Subcutaneous adipose tissue (tissue), 4 donors: Measurements from ENCODE around the gene PAF1. TPM values are rescaled to one million over a fixed set of nuclear protein-coding genes. Genes with fewer than 3 reads are reported as not detected.

Experiments used
- total RNA-seq, 4 donors: library from RNA; depleted of rRNA; stranded (reverse); fragments of >200 nt; gene quantifications; one replicate each; pipeline ENCODE4 v1.1.0, GENCODE V29; 2016
- TF ChIP-seq, protein P1 (sequence below): fragments of 450-650 bp; IDR thresholded peaks from one replicate; pipeline ENCODE4 v1.5.1; 2016; ENCODE audit warnings: low read depth, mild to moderate bottlenecking, control low read depth, antibody characterized with exemption, moderate library complexity

PAF1 gene
- total RNA-seq, 4 donors from 2014 or later = 24.3 to 32.4 (median 30.2) TPM

DNA sequence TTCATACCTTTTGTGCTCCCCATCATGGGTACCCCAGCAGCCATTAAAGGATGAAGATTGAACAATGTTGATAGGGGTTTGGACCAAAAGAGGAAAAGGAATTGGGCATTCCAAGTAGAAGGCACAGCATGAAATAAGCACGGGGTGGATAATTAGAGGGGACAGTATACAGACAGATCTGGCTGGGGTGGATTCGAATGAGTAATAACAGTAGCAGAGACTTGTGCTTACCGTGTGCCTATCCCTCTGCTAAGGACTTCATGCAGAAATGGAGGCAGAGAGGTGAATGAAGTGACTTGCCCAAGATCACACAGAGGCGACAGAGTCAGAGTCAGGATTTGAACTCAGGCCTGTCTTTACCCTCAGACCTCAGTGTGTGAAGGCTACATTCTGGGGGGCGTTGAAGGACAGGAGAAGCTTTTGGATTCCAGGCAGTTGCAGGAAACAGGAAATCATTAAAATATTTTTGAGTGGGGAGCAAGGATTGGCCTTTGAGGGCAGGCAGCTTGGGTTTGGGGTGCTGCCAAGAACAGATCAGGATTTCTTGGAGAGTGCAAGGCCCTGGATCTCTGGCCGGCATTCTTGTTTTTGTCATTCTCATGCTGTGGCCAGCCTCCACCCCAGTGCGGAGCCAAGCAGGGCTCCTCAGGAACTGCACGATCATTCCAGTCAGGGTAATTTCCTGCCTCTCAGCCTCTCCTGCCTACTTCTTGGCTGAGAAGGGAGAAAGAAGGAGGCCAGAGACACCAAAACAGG, 18.7 kb downstream of the PAF1 start:
- TF ChIP-seq, protein P1, sequence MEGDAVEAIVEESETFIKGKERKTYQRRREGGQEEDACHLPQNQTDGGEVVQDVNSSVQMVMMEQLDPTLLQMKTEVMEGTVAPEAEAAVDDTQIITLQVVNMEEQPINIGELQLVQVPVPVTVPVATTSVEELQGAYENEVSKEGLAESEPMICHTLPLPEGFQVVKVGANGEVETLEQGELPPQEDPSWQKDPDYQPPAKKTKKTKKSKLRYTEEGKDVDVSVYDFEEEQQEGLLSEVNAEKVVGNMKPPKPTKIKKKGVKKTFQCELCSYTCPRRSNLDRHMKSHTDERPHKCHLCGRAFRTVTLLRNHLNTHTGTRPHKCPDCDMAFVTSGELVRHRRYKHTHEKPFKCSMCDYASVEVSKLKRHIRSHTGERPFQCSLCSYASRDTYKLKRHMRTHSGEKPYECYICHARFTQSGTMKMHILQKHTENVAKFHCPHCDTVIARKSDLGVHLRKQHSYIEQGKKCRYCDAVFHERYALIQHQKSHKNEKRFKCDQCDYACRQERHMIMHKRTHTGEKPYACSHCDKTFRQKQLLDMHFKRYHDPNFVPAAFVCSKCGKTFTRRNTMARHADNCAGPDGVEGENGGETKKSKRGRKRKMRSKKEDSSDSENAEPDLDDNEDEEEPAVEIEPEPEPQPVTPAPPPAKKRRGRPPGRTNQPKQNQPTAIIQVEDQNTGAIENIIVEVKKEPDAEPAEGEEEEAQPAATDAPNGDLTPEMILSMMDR = no peak

- TF ChIP-seq, protein P1 = no peak
Observed at GRCh38 chr19:39370735-39371134, 20.2 kb downstream of the PAF1 start.

DNA sequence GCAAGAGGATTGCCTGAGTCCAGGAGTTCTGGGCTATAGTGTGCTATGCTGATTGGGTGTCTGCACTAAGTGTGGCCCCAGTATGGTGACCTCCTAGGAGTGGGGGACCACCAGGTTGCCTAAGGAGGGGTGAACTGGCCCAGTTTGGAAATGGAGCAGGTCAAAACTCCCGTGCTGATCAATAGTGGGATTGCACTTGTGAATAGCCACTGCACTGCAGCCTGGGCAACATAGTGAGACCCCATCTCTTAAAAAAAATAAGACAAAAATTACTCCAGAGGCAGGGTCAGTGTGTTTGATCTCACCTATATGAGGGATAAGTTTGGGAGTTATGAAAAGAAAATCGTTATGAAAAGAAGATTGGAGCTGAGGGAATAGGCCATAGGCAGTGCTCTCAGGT, 21.7 kb downstream of the PAF1 start:
- TF ChIP-seq, protein P1 = no peak

GRCh38 chr19:39365531-39365930, 25.4 kb downstream of the PAF1 start:
- TF ChIP-seq, protein P1 = no peak

DNA sequence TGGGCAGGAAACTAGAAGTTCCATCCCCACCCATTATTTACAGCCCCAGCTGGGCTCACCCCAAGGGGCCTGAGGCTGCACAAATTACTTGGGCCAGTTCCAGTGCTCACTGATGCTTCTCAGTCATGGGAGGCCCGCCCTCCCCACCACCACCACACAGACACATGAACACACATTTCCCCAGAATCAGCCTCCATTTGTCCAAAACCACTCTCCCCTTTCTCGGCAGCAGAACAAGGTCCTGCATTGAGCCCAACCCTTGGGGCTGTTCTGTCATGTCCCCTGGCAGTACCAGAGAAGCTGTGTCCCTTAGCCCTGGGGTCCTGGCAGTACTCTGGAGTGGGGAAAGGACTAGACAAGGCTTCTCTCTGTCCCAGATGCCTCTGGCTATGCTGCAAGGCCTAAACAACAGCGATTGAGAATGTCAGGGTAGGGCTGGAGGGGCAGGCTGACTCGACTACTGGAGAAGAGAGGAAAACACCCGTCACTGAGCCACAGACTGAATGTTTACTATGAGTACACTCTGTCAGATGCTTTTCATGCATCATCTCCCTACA, 26.9 kb downstream of the PAF1 start:
- TF ChIP-seq, protein P1 = no peak

- TF ChIP-seq, protein P1 = no peak
Observed at GRCh38 chr19:39362682-39363657, 27.9 kb downstream of the PAF1 start.

DNA sequence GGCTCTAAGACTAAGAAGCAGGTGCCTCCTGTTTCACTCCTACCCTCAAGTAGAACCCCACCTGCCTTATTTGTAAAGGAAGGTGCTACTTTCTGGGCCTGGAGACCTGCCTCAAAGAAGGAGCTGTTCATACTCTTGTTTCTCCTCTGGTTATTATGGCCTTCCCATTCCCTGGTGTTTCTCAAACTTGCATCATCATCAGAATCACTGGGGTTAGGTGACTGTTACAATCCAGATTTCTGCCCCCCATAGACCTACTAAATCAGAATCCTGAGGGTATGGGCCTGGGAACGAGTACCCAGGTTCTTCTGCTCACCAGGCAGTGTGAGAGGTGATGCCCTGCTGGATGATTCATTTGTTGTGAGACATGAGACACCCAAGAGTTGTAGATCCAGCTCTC, 30.3 kb downstream of the PAF1 start:
- TF ChIP-seq, protein P1 = no peak
